GM19468 (cell line): ENCODE measurements around the gene GALNT18.

Experiments used
- ATAC-seq: cut with Tn5 transposase; IDR thresholded peaks from one replicate; pipeline ENCODE4 v1.9.1; 2021; ENCODE audit warnings: mild to moderate bottlenecking, moderate library complexity, moderate number of reproducible peaks; ENCODE audit not compliant: unreplicated experiment; ENCODE audit errors: extremely low read depth

Gene GALNT18

GRCh38 chr11:11338304-11338703 lies 283.5 kb downstream of the GALNT18 start:
- no peak for ATAC-seq

GRCh38 chr11:11336664-11337063 lies 285.1 kb downstream of the GALNT18 start:
- no peak for ATAC-seq

GRCh38 chr11:11335043-11335442 lies 286.8 kb downstream of the GALNT18 start:
- no peak for ATAC-seq

- no peak for ATAC-seq
Observed at GRCh38 chr11:11334607-11335006, 287.2 kb downstream of the GALNT18 start.

GRCh38 chr11:11332141-11332710 lies 289.6 kb downstream of the GALNT18 start:
- no peak for ATAC-seq

- no peak for ATAC-seq
Observed at GRCh38 chr11:11329062-11329806, 292.6 kb downstream of the GALNT18 start.

- no peak for ATAC-seq
Observed at GRCh38 chr11:11324090-11324489, 297.7 kb downstream of the GALNT18 start.

GRCh38 chr11:11322101-11322500 lies 299.7 kb downstream of the GALNT18 start:
- ATAC-seq: no peak

- no peak for ATAC-seq
Observed at GRCh38 chr11:11320825-11321224, 301.0 kb downstream of the GALNT18 start.

GRCh38 chr11:11318961-11319360 lies 302.8 kb downstream of the GALNT18 start:
- no peak for ATAC-seq

GRCh38 chr11:11318461-11318860 lies 303.3 kb downstream of the GALNT18 start:
- no peak for ATAC-seq

GRCh38 chr11:11316651-11317230 lies 305.1 kb downstream of the GALNT18 start:
- no peak for ATAC-seq

GRCh38 chr11:11313902-11314692 lies 307.7 kb downstream of the GALNT18 start:
- no peak for ATAC-seq

- ATAC-seq: no peak
Observed at GRCh38 chr11:11313426-11313825, 308.4 kb downstream of the GALNT18 start.

GRCh38 chr11:11312738-11313137 lies 309.1 kb downstream of the GALNT18 start:
- ATAC-seq: no peak

- ATAC-seq: no peak
Observed at GRCh38 chr11:11311169-11311568, 310.6 kb downstream of the GALNT18 start.

GRCh38 chr11:11309906-11310305 lies 311.9 kb downstream of the GALNT18 start:
- ATAC-seq: no peak

- ATAC-seq: no peak
Observed at GRCh38 chr11:11308249-11308648, 313.6 kb downstream of the GALNT18 start.

- ATAC-seq: no peak
Observed at GRCh38 chr11:11306855-11307254, 314.9 kb downstream of the GALNT18 start.

- ATAC-seq: no peak
Observed at GRCh38 chr11:11304550-11304949, 317.3 kb downstream of the GALNT18 start.

GRCh38 chr11:11302565-11302964 lies 319.2 kb downstream of the GALNT18 start:
- no peak for ATAC-seq
